ENCODE results near the gene RANBP6.

RANBP6 gene

DNA sequence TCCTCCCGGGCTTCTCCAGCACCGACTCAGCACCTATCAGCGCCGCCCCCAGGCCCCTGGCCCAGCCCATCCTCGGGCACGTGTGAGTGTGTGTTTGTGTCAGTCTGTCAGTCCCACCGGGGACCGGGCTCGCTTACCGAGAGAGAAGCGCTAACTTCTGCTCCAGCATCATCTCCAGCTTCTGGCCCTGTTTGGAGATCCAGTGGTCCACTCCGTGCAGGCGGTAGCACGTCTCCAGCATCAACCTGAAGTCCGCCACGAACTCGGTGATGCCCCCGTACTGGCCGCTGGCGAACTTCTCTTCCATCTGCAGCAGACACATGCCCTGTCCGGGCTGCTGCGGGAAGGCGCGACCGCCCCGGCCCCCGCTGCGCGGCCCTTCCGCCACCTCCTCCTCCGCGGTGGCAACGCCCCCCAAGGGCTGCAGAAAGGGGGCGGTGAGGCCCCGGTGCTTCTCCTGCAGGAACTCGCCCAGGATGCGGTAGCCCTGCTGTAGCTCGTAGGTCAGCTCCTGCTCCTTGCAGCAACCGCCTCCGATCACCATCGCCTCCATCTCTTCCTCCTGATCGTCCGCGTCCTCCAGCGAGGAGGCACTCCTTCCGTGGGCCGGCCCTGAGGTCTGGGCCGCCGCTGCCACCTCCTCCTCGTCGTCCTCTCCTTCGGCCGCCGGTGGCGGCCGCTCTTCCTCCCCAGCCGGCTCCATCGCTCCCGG is 8.2 kb downstream of the RANBP6 start:
- DNase-seq (ENCODE audit: low read depth, low spot score) = peak; percentile 94

DNA sequence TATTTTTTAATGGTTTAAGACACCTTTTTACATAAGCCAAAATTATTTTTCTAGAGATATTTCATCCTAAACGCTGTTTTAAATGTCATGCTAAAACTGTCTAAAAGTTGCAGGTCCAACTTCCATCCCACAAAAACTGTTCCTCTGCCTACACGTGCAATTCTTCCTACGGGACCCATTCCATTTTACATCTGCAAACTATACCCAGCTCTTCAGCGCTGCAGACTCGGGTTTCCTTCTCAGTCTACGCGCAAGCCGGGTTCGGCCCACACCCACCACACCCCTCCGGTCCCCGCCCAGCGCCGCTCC is 8.7 kb downstream of the RANBP6 start:
- no peak for DNase-seq (ENCODE audit: low read depth, low spot score)

- DNase-seq (ENCODE audit: low read depth, low spot score) = no peak
These were observed 14.5 kb downstream of the RANBP6 start for GRCh38 chr9:6000955-6001354.

GRCh38 chr9:5999443-6000101 is 15.9 kb downstream of the RANBP6 start:
- no peak for DNase-seq (ENCODE audit: low read depth, low spot score)

- no peak for DNase-seq (ENCODE audit: low read depth, low spot score)
These were observed 20.9 kb downstream of the RANBP6 start for GRCh38 chr9:5994493-5994892.

GRCh38 chr9:5988265-5988664 is 27.2 kb downstream of the RANBP6 start:
- DNase-seq (ENCODE audit: low read depth, low spot score) = no peak

GRCh38 chr9:5983042-5983441 is 32.4 kb downstream of the RANBP6 start:
- no peak for DNase-seq (ENCODE audit: low read depth, low spot score)

DNA sequence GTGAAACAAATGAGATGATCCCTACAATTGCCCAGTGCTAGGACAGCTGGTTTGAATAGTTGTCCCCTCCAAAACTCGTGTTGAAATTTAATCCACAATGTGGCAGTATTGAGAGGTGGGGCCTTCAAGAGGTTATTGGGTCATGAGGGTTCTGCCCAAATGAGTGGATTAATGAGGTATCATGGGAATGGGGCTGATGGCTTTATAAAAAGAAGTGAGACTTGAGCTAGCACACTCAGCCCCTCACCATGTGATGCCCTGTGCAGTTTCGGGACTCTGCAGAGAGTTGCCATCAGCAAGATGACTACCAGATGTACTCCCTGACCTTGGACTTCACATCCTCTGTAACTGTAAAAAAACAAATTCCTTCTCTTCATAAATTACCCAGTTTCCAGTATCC is 33.1 kb downstream of the RANBP6 start:
- DNase-seq (ENCODE audit: low read depth, low spot score) = no peak

DNA sequence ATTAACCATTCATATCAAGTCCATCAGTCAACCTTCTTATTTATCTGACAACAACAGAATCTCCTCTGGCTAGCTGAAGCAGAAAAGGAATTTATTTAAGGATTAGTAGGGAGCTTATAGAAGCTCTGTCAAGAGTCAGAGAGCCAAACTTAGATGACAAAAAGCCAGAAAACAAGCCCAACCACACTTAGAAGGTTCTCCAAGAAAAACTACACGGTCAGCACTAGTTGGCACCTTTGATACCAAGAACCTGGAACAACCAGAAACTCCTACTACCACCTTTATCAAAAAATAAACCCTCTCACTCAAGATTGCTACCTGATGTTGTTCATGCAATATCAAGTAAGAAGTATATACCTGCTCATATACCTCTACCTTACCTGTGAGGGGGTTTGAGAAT is 36.9 kb downstream of the RANBP6 start:
- no peak for DNase-seq (ENCODE audit: low read depth, low spot score)

DNA sequence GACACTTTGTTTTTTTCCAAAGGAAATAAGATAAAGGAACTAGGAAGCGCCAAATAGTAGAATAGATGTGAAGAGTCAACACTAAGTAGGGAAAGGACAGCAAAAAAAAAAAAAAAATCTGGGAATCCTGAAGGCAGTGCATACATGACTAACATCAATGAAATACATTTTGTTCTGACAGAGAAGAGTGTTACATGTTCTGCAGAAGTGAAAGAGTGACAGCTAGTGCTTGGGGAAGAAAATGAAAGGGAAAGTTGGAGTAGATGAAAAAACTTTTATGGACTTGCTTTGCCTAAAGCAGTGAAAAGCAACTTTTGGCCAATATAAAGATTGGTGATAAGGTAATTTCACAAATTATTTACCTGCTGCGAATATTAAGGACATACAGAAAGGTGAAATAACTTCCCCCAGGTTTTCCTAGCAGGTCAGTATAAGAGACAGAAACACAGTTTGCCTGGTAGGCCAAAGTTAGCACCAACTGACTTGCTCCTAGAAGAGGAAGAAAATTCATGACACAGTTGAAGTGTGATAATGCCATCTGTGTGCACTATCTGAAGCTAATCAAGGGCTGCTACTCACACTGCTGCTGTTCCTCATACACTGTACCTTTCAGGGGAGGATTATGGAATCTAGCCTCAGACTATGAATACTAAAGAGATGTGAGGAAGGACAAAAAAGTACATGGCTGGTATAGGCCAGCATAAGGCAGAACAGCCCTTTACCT is 38.6 kb downstream of the RANBP6 start:
- no peak for DNase-seq (ENCODE audit: low read depth, low spot score)

DNA sequence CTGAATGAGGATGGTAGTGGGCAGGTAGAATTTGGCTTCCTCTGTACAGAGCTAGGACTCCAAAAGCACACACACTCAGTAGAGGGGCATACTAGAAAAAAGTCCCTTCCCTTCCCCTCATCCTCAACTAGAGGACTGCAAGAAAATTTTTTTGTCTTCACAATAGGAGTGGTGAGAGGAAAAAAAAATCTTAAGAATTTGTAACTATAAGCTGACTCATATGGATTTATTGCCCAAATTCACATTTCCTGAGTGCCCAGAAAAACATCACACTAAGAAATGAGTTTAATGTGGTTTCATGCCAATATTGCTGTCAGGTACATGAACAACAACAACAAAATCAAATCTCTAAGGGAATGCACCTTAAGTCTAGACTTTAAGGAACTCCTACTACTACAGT is 43.7 kb downstream of the RANBP6 start:
- DNase-seq (ENCODE audit: low read depth, low spot score) = no peak

Data from activated naive CD8-positive, alpha-beta T cell treated with anti-CD3 and anti-CD28 coated beads, Interleukin-2, amount 50 U/mL, for 16 hours (primary cell).